Cardiac muscle cell (in vitro differentiated cells and primary cell): ENCODE results near the gene MBD5. TPM values are rescaled to one million over a fixed set of nuclear protein-coding genes. Genes with fewer than 3 reads are reported as not detected.

Experiments used
- DNase-seq, 2 donors: peaks; one replicate each; pipeline versions ENCODE4 v3.0.0 to v3.0.0-alpha.2; 2010 to 2017; ENCODE audit warnings: low read depth in 1 of 2, low spot score in 1 of 2
- H3K27ac ChIP-seq: fragments of 200-600 bp; sonication (generic); 2 replicates; pipeline ENCODE4 v1.5.1; 2016
- H3K27me3 ChIP-seq: fragments of 200-600 bp; sonication (generic); 2 replicates; pipeline ENCODE4 v1.6.0; 2016; ENCODE audit warnings: control low read depth
- H3K36me3 ChIP-seq: fragments of 200-600 bp; sonication (generic); 2 replicates; pipeline ENCODE4 v1.5.1; 2016; ENCODE audit warnings: control low read depth
- H3K4me1 ChIP-seq: fragments of 200-600 bp; sonication (generic); 2 replicates; pipeline ENCODE4 v1.8.1; 2017; ENCODE audit warnings: low read depth, mild to moderate bottlenecking, mixed run types
- H3K4me3 ChIP-seq: fragments of 200-600 bp; sonication (generic); 2 replicates; pipeline ENCODE4 v1.5.1; 2016; ENCODE audit warnings: mild to moderate bottlenecking
- H3K9me3 ChIP-seq: fragments of 200-600 bp; sonication (generic); 2 replicates; pipeline ENCODE4 v1.5.1; 2017; ENCODE audit warnings: low read depth, mild to moderate bottlenecking, control low read depth
- polyA plus RNA-seq: library from polyadenylated mRNA; unstranded; fragments of >200 nt; fragmentation: Nextera tagmentation; extraction: Ambion mirVana; gene quantifications from 2 replicates; pipeline ENCODE4 v1.2.1, GENCODE V29; 2016
- total RNA-seq: library from RNA; depleted of rRNA; stranded (reverse); fragments of >200 nt; gene quantifications from 2 replicates; pipeline ENCODE4 v1.2.3, GENCODE V29; 2016
- TF ChIP-seq, protein P1 (sequence below): IDR thresholded peaks from 2 replicates; pipeline ENCODE4 v1.5.1; 2012; ENCODE audit warnings: low read depth, mild to moderate bottlenecking, low read length

MBD5 gene
- total and polyA plus RNA-seq, 2 experiments from 2014 or later = 44.5 to 45.6 TPM

DNA sequence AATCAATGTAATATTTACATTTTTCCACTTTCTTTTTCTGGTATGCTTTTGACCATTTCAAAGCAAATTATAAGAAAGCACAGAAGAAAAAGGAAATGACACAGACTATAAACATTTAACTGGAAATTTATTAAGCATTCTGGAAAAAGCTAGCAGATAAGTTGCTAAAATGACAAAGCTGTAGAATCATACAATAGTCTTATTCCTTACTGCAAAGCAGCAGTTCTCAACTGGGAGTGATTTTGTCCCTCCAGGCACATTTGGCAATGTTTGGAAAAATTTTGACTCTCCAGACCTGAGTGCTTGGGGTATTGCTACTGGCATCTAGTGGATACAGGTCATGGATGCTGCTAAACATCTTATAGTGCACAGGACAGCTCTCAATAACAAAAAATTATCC lies 75.1 kb downstream of the MBD5 start:
- Histone ChIP-seq H3K4me1 (peaks cover 6% of the 10 kb centered on the region), H3K27me3 (no peaks in the 10 kb centered on the region), H3K9me3 (no peaks in the 10 kb centered on the region), H3K36me3 (no peaks in the 10 kb centered on the region), H3K27ac (no peak overlapping the region), H3K4me3 (no peak overlapping the region)
- peak in 1 of 2 donors; percentile 2 for DNase-seq
- TF ChIP-seq, protein P1, sequence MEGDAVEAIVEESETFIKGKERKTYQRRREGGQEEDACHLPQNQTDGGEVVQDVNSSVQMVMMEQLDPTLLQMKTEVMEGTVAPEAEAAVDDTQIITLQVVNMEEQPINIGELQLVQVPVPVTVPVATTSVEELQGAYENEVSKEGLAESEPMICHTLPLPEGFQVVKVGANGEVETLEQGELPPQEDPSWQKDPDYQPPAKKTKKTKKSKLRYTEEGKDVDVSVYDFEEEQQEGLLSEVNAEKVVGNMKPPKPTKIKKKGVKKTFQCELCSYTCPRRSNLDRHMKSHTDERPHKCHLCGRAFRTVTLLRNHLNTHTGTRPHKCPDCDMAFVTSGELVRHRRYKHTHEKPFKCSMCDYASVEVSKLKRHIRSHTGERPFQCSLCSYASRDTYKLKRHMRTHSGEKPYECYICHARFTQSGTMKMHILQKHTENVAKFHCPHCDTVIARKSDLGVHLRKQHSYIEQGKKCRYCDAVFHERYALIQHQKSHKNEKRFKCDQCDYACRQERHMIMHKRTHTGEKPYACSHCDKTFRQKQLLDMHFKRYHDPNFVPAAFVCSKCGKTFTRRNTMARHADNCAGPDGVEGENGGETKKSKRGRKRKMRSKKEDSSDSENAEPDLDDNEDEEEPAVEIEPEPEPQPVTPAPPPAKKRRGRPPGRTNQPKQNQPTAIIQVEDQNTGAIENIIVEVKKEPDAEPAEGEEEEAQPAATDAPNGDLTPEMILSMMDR = no peak

DNA sequence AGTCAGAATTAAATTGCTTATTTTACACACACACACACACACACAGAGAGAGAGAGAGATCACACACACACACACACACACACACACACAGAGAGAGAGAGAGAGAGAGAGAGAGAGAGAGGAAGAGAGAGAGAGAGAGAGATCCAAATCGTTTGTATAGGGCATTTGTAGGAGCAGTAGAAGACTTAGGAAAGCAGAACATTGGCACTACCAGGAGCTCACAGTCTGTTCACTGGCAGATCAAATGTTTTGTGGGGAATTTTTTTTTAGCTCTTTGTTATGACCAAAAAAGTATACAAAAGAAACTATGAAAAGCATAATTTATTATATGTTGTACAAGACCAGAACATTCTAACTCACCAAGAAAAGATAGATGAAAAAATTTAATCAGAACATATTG lies 81.8 kb downstream of the MBD5 start:
- Histone ChIP-seq H3K9me3 (no peaks in the 10 kb centered on the region), H3K36me3 (no peaks in the 10 kb centered on the region), H3K4me1 (peaks cover 5% of the 10 kb centered on the region), H3K27ac (no peak overlapping the region), H3K27me3 (no peaks in the 10 kb centered on the region), H3K4me3 (no peak overlapping the region)
- TF ChIP-seq, protein P1 = no peak
- DNase-seq = no peak

DNA sequence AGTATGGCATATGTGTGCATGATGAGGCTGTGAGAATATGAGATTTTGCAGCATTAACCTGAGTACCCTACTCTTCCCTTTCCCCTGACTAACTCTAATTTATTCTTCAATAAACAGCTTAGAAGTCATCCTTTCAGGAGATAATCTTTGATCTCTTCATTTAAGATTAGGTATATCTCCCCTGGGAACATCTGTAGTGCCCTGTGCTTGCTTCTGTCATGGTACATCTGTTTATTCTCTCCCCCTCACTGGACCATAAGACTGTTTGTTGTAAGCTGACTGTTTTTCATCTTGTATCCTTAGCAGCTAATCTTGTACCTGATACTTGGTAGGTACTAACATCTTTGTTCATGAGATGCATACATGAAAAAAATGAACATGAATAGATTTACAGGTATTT lies 83.1 kb downstream of the MBD5 start:
- Histone ChIP-seq H3K36me3 (no peaks in the 10 kb centered on the region), H3K4me3 (no peak overlapping the region), H3K27ac (no peak overlapping the region), H3K27me3 (no peaks in the 10 kb centered on the region), H3K4me1 (peaks cover 5% of the 10 kb centered on the region), H3K9me3 (no peaks in the 10 kb centered on the region)
- DNase-seq = no peak
- TF ChIP-seq, protein P1 = no peak

DNA sequence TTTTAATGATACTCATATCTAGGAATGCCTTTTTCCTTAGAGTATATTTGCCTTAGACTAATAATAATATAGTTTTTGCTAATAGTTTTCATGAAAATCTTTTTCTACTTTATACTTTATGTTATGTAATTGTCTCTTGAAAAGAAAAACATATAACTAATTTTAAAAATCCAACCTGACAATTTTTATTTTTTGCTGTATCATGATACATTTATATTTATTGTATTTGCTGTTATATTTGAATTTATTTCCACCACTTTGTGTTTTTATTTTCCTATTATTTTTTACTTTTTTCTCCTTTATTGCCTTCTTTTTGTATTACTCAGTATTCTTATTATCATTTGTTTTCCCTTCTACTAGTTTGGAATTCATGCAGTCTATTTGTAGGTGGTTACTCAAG lies 85.4 kb downstream of the MBD5 start:
- Histone ChIP-seq H3K4me3 (no peak overlapping the region), H3K27me3 (no peaks in the 10 kb centered on the region), H3K4me1 (peaks cover 5% of the 10 kb centered on the region), H3K27ac (no peak overlapping the region), H3K36me3 (no peaks in the 10 kb centered on the region), H3K9me3 (no peaks in the 10 kb centered on the region)
- TF ChIP-seq, protein P1 = no peak
- DNase-seq = no peak

DNA sequence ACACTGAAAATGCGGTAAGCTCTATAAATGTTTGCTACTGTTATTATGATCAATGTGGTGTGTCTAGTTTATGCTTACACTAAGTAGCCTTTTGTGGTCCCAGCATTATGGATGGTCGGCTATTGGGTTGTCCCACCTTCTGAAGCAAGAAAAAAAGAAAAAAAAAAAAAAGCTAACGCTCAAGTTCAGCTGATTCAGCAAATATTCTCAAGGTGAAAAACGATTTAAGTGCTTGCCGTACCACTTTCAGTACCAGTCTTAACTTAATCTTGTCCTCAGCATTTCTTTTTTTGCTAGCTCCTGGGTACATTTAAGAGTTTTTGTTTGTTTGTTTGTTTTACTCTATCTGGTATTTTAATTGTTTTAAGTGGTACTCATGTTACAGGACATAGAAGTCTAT lies 87.5 kb downstream of the MBD5 start:
- Histone ChIP-seq H3K36me3 (no peaks in the 10 kb centered on the region), H3K4me3 (no peak overlapping the region), H3K9me3 (no peaks in the 10 kb centered on the region), H3K27ac (no peak overlapping the region), H3K27me3 (no peaks in the 10 kb centered on the region), H3K4me1 (peaks cover 13% of the 10 kb centered on the region)
- DNase-seq = no peak
- TF ChIP-seq, protein P1 = no peak

DNA sequence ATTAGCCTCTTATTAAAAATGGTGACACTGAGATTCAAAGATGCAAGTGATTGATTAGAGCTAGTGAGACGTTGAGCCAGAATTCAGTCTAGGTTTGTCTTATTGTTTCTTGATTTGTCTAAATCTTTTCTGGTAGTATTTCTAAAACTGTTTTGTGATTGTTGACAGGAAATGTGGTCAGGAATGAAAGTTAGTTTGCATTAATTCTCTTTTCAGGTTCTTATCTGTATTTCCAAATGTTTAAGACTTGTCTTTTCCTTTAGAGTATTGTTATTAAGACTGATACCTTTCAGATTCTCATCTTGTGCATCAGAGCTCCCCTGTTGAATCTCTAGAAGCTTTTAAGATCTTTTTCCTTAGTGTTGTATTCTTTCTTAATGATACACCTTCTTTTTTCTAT lies 89.3 kb downstream of the MBD5 start:
- no peak for DNase-seq
- TF ChIP-seq, protein P1 = no peak
- no peaks in the 10 kb centered on the region for H3K36me3 ChIP-seq
- no peaks in the 10 kb centered on the region for H3K9me3 ChIP-seq
- H3K27me3 ChIP-seq = no peaks in the 10 kb centered on the region
- no peak overlapping the region for H3K27ac ChIP-seq
- H3K4me3 ChIP-seq = no peak overlapping the region
- H3K4me1 ChIP-seq = peaks cover 16% of the 10 kb centered on the region
